NCI-H2081 treated with DMSO at 0.1 percent for 48 hours (cell line): ENCODE data around the gene TBC1D26.
"Not testable (repeated sequence)": the region's sequence is repeated elsewhere in the genome, so short reads cannot be mapped to it uniquely, and the experiment has no call there.

Experiments used
- DNase-seq: peaks from one replicate; lab custom pipeline; 2025; lab: John Stamatoyannopoulos, UW

Gene TBC1D26

GRCh38 chr17:15731900-15732299 is at the start of gene TBC1D26:
TSS of gene TBC1D26 (plus strand) at chr17:15732283. CDS start at chr17:15735349, 3,066 bp downstream.
- DNase-seq: not testable (repeated sequence)

DNA sequence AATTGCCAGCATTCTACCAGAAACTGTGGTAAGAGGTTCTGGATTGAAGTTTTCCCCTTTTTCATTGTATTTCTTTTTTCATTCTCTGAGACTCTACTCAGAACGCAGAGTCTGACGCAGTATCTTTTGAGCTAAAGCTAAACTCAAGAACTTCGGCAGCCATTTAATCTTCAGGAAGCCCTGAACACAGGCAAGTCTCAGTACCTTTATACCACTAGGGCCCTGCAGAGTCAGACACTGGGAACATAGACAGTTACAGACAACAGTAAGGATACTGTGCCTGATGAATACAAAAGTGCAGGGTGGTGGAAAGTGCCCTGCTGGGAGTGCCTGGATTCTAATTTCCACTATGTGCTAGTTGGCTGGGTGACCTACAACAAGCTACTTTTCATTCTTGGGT is 48.9 kb upstream of the TBC1D26 start:
- not testable (repeated sequence) for DNase-seq

GRCh38 chr17:15683824-15684478 is 48.1 kb upstream of the TBC1D26 start, which contains the start of gene TRIM16:
TSS of gene TRIM16 (minus strand) at chr17:15684311. CDS start at chr17:15651609, 32,702 bp downstream.
- DNase-seq: not testable (repeated sequence)

- not testable (repeated sequence) for DNase-seq
These were observed 44.6 kb upstream of the TBC1D26 start for GRCh38 chr17:15687494-15687893.

DNA sequence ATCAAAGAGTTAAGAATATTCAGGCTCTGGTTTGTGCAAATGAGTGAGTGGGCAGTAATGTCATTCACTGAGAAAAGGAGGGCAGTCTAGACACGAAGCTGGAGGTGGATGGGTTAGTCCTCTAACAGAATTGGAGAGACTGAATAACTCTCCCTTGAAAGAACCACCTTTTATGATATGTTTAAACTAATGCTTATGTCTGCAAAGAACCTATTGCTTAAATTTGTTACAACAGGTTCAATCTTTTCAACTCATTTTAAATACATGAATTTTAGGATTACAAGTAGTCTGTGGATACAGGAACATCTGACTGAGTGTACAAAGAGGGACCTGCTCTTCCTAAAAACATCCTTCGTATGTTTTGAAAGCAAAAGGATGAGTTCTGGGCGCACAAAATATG is 33.1 kb upstream of the TBC1D26 start:
- not testable (repeated sequence) for DNase-seq

DNA sequence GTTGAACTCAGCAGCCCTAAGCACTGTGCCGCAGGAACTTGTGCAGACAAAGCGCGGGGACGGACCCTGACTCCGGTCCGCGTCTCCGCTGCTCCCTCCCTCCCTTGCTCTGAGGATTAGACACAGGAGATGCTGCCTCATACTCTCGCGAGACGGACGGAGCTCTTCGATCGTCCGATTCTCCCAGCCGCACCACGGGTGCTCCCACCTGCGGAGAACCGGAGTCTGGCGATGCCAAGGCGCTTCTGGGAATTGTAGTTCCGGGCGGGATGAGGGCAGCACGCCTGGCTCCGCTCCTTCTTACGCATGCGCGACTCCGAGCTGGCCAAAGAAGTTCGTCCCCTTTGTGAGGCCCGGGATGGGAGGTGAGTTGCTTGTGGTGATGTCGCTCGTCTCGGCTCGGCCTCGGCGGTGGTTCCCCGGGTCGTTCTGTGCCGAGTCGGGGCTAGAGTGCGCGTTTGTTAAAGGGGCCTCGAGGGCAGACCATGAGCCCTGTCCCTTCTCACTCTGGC is 32.6 kb upstream of the TBC1D26 start, which contains the start of gene ZNF286A:
Gene ZNF286A (plus strand): TSS at position 340 of the 512 bp plus-strand sequence. CDS start 578 bp downstream, outside the sequence.
- DNase-seq: peak; percentile 83

DNA sequence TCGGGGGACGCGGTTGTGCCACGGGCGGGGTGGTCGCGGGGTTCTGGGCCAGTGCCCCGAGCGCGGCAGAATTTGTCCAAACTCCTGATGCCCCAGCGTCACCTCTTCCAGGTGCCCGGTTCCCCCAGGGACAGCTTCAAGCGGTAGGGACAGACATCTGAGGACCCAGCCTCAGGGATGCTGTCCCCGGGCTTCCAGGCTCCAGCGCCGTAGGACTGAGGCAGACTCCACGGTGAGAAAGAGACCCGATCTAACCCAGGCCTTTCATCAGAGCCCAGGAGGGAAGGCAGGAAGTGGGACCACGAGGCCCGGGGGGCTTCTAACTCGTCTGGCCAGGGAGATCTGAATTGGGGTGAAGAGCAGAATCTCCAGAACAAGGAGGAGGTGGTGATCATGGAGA is 32.1 kb upstream of the TBC1D26 start:
- not testable (repeated sequence) for DNase-seq

- not testable (repeated sequence) for DNase-seq
These were observed 27.8 kb upstream of the TBC1D26 start for GRCh38 chr17:15704239-15704638.

- DNase-seq: not testable (repeated sequence)
These were observed 27.3 kb upstream of the TBC1D26 start for GRCh38 chr17:15704813-15705212.

GRCh38 chr17:15708879-15709278 is 23.2 kb upstream of the TBC1D26 start:
- DNase-seq: not testable (repeated sequence)

- DNase-seq: not testable (repeated sequence)
These were observed 15.2 kb upstream of the TBC1D26 start for GRCh38 chr17:15716601-15717563.

GRCh38 chr17:15730535-15730934 is 1.5 kb upstream of the TBC1D26 start:
- not testable (repeated sequence) for DNase-seq

DNA sequence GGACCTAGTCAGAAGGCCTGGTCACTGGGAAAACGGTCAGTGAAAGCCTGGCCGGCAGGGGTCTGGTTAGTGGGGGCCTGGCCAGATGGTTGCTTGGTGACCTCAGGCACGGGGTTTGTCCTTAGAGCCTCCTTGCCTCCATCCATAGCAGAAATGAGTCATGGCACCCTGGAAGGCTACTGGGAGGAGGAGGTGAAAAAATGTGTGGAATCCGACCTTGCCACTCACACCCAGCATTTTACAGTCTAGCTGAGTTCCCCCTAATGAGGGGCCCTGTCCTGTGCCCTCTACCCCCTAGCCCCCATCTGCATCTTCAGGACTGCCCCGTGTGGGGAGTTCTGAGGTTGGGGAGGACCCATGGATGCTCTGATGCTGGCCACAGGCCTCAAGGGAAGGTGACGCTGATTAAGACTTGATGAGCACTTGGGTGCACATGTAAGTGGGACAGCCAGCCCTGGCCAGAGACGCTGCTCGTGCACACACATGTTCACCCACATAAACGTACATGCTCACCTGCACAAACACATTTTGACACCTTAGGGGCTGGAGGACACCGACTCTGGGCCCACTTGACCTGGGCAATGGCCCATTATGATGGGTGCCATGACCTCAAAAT is 1.2 kb downstream of the TBC1D26 start:
- not testable (repeated sequence) for DNase-seq

DNA sequence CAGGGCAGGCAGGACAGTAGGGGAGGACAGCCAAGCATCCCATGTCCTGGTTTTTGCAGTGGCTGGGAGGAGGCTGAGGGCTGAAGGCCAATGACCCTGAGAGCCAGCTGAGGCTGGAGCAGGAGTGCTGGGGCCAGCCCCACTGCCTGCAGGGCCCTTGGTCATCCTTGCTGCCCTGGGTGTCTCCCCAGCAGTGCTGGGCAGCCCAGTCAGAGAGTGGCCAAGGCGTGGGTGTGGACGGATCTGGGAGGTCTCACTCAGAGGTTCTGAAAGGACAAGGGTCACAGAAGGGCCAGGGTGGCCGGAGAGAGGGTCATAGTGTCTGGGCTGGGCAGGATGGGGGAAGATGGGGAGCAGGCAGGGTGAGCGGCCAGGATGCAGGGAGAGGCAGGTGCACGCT is 4.5 kb downstream of the TBC1D26 start:
- DNase-seq: not testable (repeated sequence)

- no peak for DNase-seq
These were observed 6.0 kb downstream of the TBC1D26 start for GRCh38 chr17:15738066-15738465.

- not testable (repeated sequence) for DNase-seq
These were observed 7.2 kb downstream of the TBC1D26 start for GRCh38 chr17:15739259-15739658.

DNA sequence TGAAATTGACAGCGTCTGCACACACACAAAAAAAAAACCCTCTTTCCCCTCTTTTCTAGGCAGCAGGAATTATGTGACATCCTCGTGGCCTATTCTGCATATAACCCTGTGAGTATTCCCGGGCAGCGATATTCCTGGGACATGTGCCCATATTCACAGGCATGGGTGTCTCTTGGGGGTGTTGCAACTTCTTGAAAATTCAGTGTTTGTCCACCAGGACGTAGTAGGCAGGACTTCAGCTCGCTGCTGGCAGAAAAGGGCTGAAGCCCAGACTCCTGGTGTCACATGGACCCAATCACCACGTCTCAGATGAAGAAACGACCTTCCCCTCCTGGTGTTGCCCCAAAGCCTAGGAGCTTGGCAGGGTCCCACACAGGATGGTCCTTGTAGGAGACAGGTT is 8.0 kb downstream of the TBC1D26 start:
- not testable (repeated sequence) for DNase-seq

GRCh38 chr17:15740570-15741120 is 8.6 kb downstream of the TBC1D26 start:
- no peak for DNase-seq

DNA sequence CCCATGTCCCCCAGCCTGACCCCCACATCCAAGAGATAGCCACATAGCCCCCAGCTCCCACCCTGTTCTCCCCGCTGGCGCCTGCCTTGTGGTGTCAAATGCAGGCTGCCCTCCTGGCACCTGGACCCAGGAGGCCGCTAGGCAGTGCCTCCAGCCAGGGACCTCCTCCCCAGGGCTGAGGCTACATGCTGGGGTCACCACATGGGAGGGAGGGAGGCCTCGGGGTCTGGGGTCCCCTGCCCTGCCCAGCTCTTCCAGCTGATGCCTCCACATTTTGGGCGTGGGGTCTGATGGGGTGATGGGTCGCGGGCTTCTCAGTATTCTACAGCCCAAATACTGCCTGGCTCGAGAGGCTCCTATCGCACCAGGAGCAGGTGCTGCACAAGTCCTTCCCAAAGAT is 9.5 kb downstream of the TBC1D26 start:
- DNase-seq: no peak

GRCh38 chr17:15742051-15742795 is 10.1 kb downstream of the TBC1D26 start:
- DNase-seq: no peak

DNA sequence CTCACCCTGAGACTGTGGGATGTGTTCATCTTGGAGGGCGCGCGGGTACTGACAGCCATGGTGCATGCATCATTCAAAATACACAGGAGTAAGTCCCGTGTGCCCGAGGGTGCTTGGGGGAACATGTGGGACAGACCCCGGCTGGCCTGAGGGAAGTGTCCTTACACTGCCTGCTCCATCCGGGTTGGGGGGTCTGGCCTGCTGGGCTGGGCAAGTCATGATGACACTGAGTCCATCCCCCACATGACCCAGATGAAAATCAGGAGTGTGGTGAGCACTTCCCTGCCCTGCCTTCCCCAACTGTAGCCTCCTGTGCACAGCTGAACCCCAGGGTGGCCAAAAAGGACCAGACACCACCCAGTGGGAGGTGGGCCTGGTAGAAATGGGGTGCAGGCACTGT is 10.8 kb downstream of the TBC1D26 start:
- no peak for DNase-seq
